ENCODE measurements around the gene CBR3. TPM values are rescaled to one million over a fixed set of nuclear protein-coding genes. Genes with fewer than 3 reads are reported as not detected.
"Not testable (repeated sequence)": the region's sequence is repeated elsewhere in the genome, so short reads cannot be mapped to it uniquely, and the experiment has no call there.

CBR3 gene
- polyA plus RNA-seq, 2 donors, result 55.8 to 77.1 TPM

GRCh38 chr21:36099695-36100211, 35.1 kb upstream of the CBR3 start:
- H3K9me3 ChIP-seq (ENCODE audit: control insufficient read depth in 2 of 2, insufficient read depth in 1 of 2, low read depth in 1 of 2, low read length in 1 of 2); H3K4me3 ChIP-seq (ENCODE audit: low read depth in 1 of 2, low read length in 2 of 2); H3K4me1 ChIP-seq (ENCODE audit: control insufficient read depth in 2 of 2, insufficient read depth in 2 of 2, low read length in 1 of 2); H3K27me3 ChIP-seq (ENCODE audit: control insufficient read depth in 1 of 2, insufficient read depth in 2 of 2, low read length in 2 of 2); H3K36me3 ChIP-seq (ENCODE audit: control insufficient read depth in 2 of 2, insufficient read depth in 2 of 2, low read length in 1 of 2); H3K27ac ChIP-seq (ENCODE audit: low read depth in 2 of 2, low read length in 1 of 2): not testable (repeated sequence)
- 69 to 70% methylated on average over 13 of the region's 13 CpGs for WGBS, 2 donors

GRCh38 chr21:36100971-36101641, 33.8 kb upstream of the CBR3 start:
- H3K4me1 ChIP-seq (ENCODE audit: control insufficient read depth in 2 of 2, insufficient read depth in 2 of 2, low read length in 1 of 2), result no peaks in the 10 kb centered on the region
- WGBS, 2 donors, result 56 to 59% methylated on average over 6 of the region's 6 CpGs

GRCh38 chr21:36103434-36103833, 31.4 kb upstream of the CBR3 start:
- H3K27ac ChIP-seq (ENCODE audit: low read depth in 2 of 2, low read length in 1 of 2), result no peak overlapping the region
- H3K4me3 ChIP-seq (ENCODE audit: low read depth in 1 of 2, low read length in 2 of 2), result no peak overlapping the region
- H3K9me3 ChIP-seq (ENCODE audit: control insufficient read depth in 2 of 2, insufficient read depth in 1 of 2, low read depth in 1 of 2, low read length in 1 of 2), result no peaks in the 10 kb centered on the region
- H3K27me3 ChIP-seq (ENCODE audit: control insufficient read depth in 1 of 2, insufficient read depth in 2 of 2, low read length in 2 of 2), result no peaks in the 10 kb centered on the region
- H3K4me1 ChIP-seq (ENCODE audit: control insufficient read depth in 2 of 2, insufficient read depth in 2 of 2, low read length in 1 of 2), result no peaks in the 10 kb centered on the region
- no peaks in the 10 kb centered on the region for H3K36me3 ChIP-seq (ENCODE audit: control insufficient read depth in 2 of 2, insufficient read depth in 2 of 2, low read length in 1 of 2)

More at GRCh38 chr21:36100971-36101641, 33.8 kb upstream of the CBR3 start:
- H3K27ac ChIP-seq (ENCODE audit: low read depth in 2 of 2, low read length in 1 of 2), result no peak overlapping the region
- no peaks in the 10 kb centered on the region for H3K9me3 ChIP-seq (ENCODE audit: control insufficient read depth in 2 of 2, insufficient read depth in 1 of 2, low read depth in 1 of 2, low read length in 1 of 2)
- H3K27me3 ChIP-seq (ENCODE audit: control insufficient read depth in 1 of 2, insufficient read depth in 2 of 2, low read length in 2 of 2), result no peaks in the 10 kb centered on the region
- no peaks in the 10 kb centered on the region for H3K36me3 ChIP-seq (ENCODE audit: control insufficient read depth in 2 of 2, insufficient read depth in 2 of 2, low read length in 1 of 2)
- H3K4me3 ChIP-seq (ENCODE audit: low read depth in 1 of 2, low read length in 2 of 2), result no peak overlapping the region

GRCh38 chr21:36104317-36105300, 30.3 kb upstream of the CBR3 start:
- no peaks in the 10 kb centered on the region for H3K9me3 ChIP-seq (ENCODE audit: control insufficient read depth in 2 of 2, insufficient read depth in 1 of 2, low read depth in 1 of 2, low read length in 1 of 2)
- peak overlapping the region; percentile 41 to 65 for H3K27ac ChIP-seq (ENCODE audit: low read depth in 2 of 2, low read length in 1 of 2)
- H3K4me1 ChIP-seq (ENCODE audit: control insufficient read depth in 2 of 2, insufficient read depth in 2 of 2, low read length in 1 of 2), result no peaks in the 10 kb centered on the region
- H3K36me3 ChIP-seq (ENCODE audit: control insufficient read depth in 2 of 2, insufficient read depth in 2 of 2, low read length in 1 of 2), result no peaks in the 10 kb centered on the region
- H3K27me3 ChIP-seq (ENCODE audit: control insufficient read depth in 1 of 2, insufficient read depth in 2 of 2, low read length in 2 of 2), result no peaks in the 10 kb centered on the region
- no peak overlapping the region for H3K4me3 ChIP-seq (ENCODE audit: low read depth in 1 of 2, low read length in 2 of 2)
- WGBS, 2 donors, result 41% methylated on average over 29 of the region's 29 CpGs

GRCh38 chr21:36105327-36105842, 29.5 kb upstream of the CBR3 start:
- no peak overlapping the region for H3K4me3 ChIP-seq (ENCODE audit: low read depth in 1 of 2, low read length in 2 of 2)

GRCh38 chr21:36109868-36110267, 25.0 kb upstream of the CBR3 start:
- no peak overlapping the region for H3K27ac ChIP-seq (ENCODE audit: low read depth in 2 of 2, low read length in 1 of 2)
- H3K4me3 ChIP-seq (ENCODE audit: low read depth in 1 of 2, low read length in 2 of 2), result no peak overlapping the region
- 94 to 95% methylated on average over 10 of the region's 10 CpGs for WGBS, 2 donors
- no peaks in the 10 kb centered on the region for H3K9me3 ChIP-seq (ENCODE audit: control insufficient read depth in 2 of 2, insufficient read depth in 1 of 2, low read depth in 1 of 2, low read length in 1 of 2)
- peaks cover 0 to 3% of the 10 kb centered on the region in 2 donors for H3K4me1 ChIP-seq (ENCODE audit: control insufficient read depth in 2 of 2, insufficient read depth in 2 of 2, low read length in 1 of 2)
- H3K36me3 ChIP-seq (ENCODE audit: control insufficient read depth in 2 of 2, insufficient read depth in 2 of 2, low read length in 1 of 2), result no peaks in the 10 kb centered on the region
- no peaks in the 10 kb centered on the region for H3K27me3 ChIP-seq (ENCODE audit: control insufficient read depth in 1 of 2, insufficient read depth in 2 of 2, low read length in 2 of 2)

More at GRCh38 chr21:36105327-36105842, 29.5 kb upstream of the CBR3 start:
- 74 to 78% methylated on average over 4 of the region's 4 CpGs for WGBS, 2 donors
- Histone ChIP-seq H3K27ac (ENCODE audit: low read depth in 2 of 2, low read length in 1 of 2) (no peak overlapping the region), H3K27me3 (ENCODE audit: control insufficient read depth in 1 of 2, insufficient read depth in 2 of 2, low read length in 2 of 2) (no peaks in the 10 kb centered on the region), H3K9me3 (ENCODE audit: control insufficient read depth in 2 of 2, insufficient read depth in 1 of 2, low read depth in 1 of 2, low read length in 1 of 2) (no peaks in the 10 kb centered on the region), H3K36me3 (ENCODE audit: control insufficient read depth in 2 of 2, insufficient read depth in 2 of 2, low read length in 1 of 2) (no peaks in the 10 kb centered on the region), H3K4me1 (ENCODE audit: control insufficient read depth in 2 of 2, insufficient read depth in 2 of 2, low read length in 1 of 2) (no peaks in the 10 kb centered on the region)

GRCh38 chr21:36111238-36111637, 23.6 kb upstream of the CBR3 start:
- Histone ChIP-seq H3K27me3 (ENCODE audit: control insufficient read depth in 1 of 2, insufficient read depth in 2 of 2, low read length in 2 of 2) (no peaks in the 10 kb centered on the region), H3K9me3 (ENCODE audit: control insufficient read depth in 2 of 2, insufficient read depth in 1 of 2, low read depth in 1 of 2, low read length in 1 of 2) (no peaks in the 10 kb centered on the region), H3K36me3 (ENCODE audit: control insufficient read depth in 2 of 2, insufficient read depth in 2 of 2, low read length in 1 of 2) (no peaks in the 10 kb centered on the region), H3K4me3 (ENCODE audit: low read depth in 1 of 2, low read length in 2 of 2) (no peak overlapping the region), H3K27ac (ENCODE audit: low read depth in 2 of 2, low read length in 1 of 2) (no peak overlapping the region), H3K4me1 (ENCODE audit: control insufficient read depth in 2 of 2, insufficient read depth in 2 of 2, low read length in 1 of 2) (peaks cover 0 to 3% of the 10 kb centered on the region in 2 donors)
- 75 to 77% methylated on average over 8 of the region's 8 CpGs for WGBS, 2 donors

- Histone ChIP-seq H3K27ac (ENCODE audit: low read depth in 2 of 2, low read length in 1 of 2) (peak overlapping the region; percentile 44 to 79), H3K9me3 (ENCODE audit: control insufficient read depth in 2 of 2, insufficient read depth in 1 of 2, low read depth in 1 of 2, low read length in 1 of 2) (no peaks in the 10 kb centered on the region), H3K4me1 (ENCODE audit: control insufficient read depth in 2 of 2, insufficient read depth in 2 of 2, low read length in 1 of 2) (peaks cover 0 to 8% of the 10 kb centered on the region in 2 donors), H3K27me3 (ENCODE audit: control insufficient read depth in 1 of 2, insufficient read depth in 2 of 2, low read length in 2 of 2) (no peaks in the 10 kb centered on the region), H3K4me3 (ENCODE audit: low read depth in 1 of 2, low read length in 2 of 2) (peak overlapping the region in 1 of 2 donors; percentile 11), H3K36me3 (ENCODE audit: control insufficient read depth in 2 of 2, insufficient read depth in 2 of 2, low read length in 1 of 2) (no peaks in the 10 kb centered on the region)
- 39 to 40% methylated on average over 17 of the region's 17 CpGs for WGBS, 2 donors
Measured at GRCh38 chr21:36113647-36114428, 21.0 kb upstream of the CBR3 start.
